ENCODE results near the gene LENG1.

GRCh38 chr19:54137699-54138488 is 21.6 kb downstream of the LENG1 start, which contains the start of gene CNOT3:
- TF ChIP-seq CTCF (IDR thresholded peaks at IDR 0.05) (no peak), REST (IDR thresholded peaks at IDR 0.05; ENCODE audit: insufficient read depth in 1 of 2, low read depth in 2 of 2, low read length in 1 of 2) (no peak), POLR2AphosphoS5 (IDR thresholded peaks at IDR 0.05; ENCODE audit: low read depth, low read length) (peak; percentile 87), TCF7L2 (IDR thresholded peaks at IDR 0.05; ENCODE audit: low read depth, low read length) (no peak)
